AG04450 (cell line): ENCODE measurements around the gene CADPS2. TPM values are rescaled to one million over a fixed set of nuclear protein-coding genes. Genes with fewer than 3 reads are reported as not detected.

Source experiments
- CTCF ChIA-PET: fragments of 300-600, 350-600 bp; formaldehyde crosslinking; extraction: SDS; loops from one replicate; lab custom pipeline; 2022; ENCODE audit warnings: antibody characterized with exemption, inconsistent platforms; lab: Charles Lee
- POLR2A ChIA-PET: fragments of 350-600 bp; formaldehyde crosslinking; extraction: SDS; loops from one replicate; lab custom pipeline; 2021; ENCODE audit warnings: antibody characterized with exemption, inconsistent platforms; lab: Yijun Ruan, JAX
- DNase-seq: peaks from one replicate; pipeline ENCODE4 v3.0.0-alpha.2; 2011; ENCODE audit warnings: low read depth, low spot score
- H3K27ac ChIP-seq: one replicate; pipeline ENCODE4 v1.5.1; 2012; ENCODE audit warnings: low read depth, low read length, control low read depth
- H3K27me3 ChIP-seq: one replicate; pipeline ENCODE4 v1.6.0; 2012; ENCODE audit warnings: low read length; ENCODE audit not compliant: control insufficient read depth, insufficient read depth
- H3K4me3 ChIP-seq: 2 replicates; pipeline ENCODE4 v1.5.1; 2011; ENCODE audit warnings: mild to moderate bottlenecking, low read depth, low read length, control low read depth
- H3K9me3 ChIP-seq: 2 replicates; pipeline ENCODE4 v1.5.1; 2012; ENCODE audit warnings: low read length; ENCODE audit not compliant: control insufficient read depth, insufficient read depth
- CTCF ChIP-seq: IDR thresholded peaks from 2 replicates; pipeline ENCODE4 v1.5.1; 2011; ENCODE audit warnings: low read depth, low read length, control low read depth, inconsistent platforms
- polyA plus RNA-seq: library from polyadenylated mRNA; depleted of rRNA; stranded (reverse); fragments of >200 nt; gene quantifications from 2 replicates; pipeline ENCODE4 v1.2.3, GENCODE V29; 2011

The CADPS2 gene
- polyA plus RNA-seq, 1 experiment, result 0.41 TPM

- H3K4me3 ChIP-seq, result no peak overlapping the region
- H3K27me3 ChIP-seq, result no peaks in the 10 kb centered on the region
- ChIA-PET CTCF (no interaction called here), POLR2A (no interaction called here)
- DNase-seq, result no peak
- H3K27ac ChIP-seq, result no peak overlapping the region
- TF ChIP-seq CTCF, result no peak
- H3K9me3 ChIP-seq, result peaks cover 19% of the 10 kb centered on the region
These were observed 211.8 kb downstream of the CADPS2 start for GRCh38 chr7:122674502-122674901.

- Histone ChIP-seq H3K9me3 (peaks cover 19% of the 10 kb centered on the region), H3K27ac (no peak overlapping the region), H3K4me3 (no peak overlapping the region), H3K27me3 (no peaks in the 10 kb centered on the region)
- no peak for DNase-seq
- CTCF ChIA-PET, result no interaction called here
- TF ChIP-seq CTCF, result no peak
- POLR2A ChIA-PET, result no interaction called here
These were observed 212.3 kb downstream of the CADPS2 start for GRCh38 chr7:122673951-122674350.

GRCh38 chr7:122672536-122672935 lies 213.7 kb downstream of the CADPS2 start:
- Histone ChIP-seq H3K9me3 (peaks cover 19% of the 10 kb centered on the region), H3K27ac (no peak overlapping the region), H3K4me3 (no peak overlapping the region), H3K27me3 (no peaks in the 10 kb centered on the region)
- no peak for TF ChIP-seq CTCF
- ChIA-PET POLR2A (no interaction called here), CTCF (no interaction called here)
- DNase-seq, result no peak

GRCh38 chr7:122663733-122664132 lies 222.5 kb downstream of the CADPS2 start:
- Histone ChIP-seq H3K4me3 (no peak overlapping the region), H3K27ac (no peak overlapping the region), H3K27me3 (no peaks in the 10 kb centered on the region), H3K9me3 (peaks cover 4% of the 10 kb centered on the region)
- no peak for DNase-seq
- ChIA-PET CTCF (no interaction called here), POLR2A (no interaction called here)
- TF ChIP-seq CTCF, result no peak

- Histone ChIP-seq H3K27me3 (no peaks in the 10 kb centered on the region), H3K9me3 (no peaks in the 10 kb centered on the region), H3K27ac (no peak overlapping the region), H3K4me3 (no peak overlapping the region)
- no peak for TF ChIP-seq CTCF
- DNase-seq, result no peak
- CTCF ChIA-PET, result no interaction called here
- POLR2A ChIA-PET, result no interaction called here
These were observed 227.4 kb downstream of the CADPS2 start for GRCh38 chr7:122658856-122659255.
